Coronary artery (tissue), 2 donors: ENCODE data around the gene VAPA.

Experiments used
- DNase-seq: peaks from one replicate; pipeline ENCODE4 v3.0.0-alpha.2; 2017; ENCODE audit warnings: low spot score
- H3K27ac ChIP-seq, 2 donors: fragments of 200-600 bp; sonication (generic); one replicate each; pipeline ENCODE4 v1.5.1; 2016 to 2019
- H3K4me3 ChIP-seq: fragments of 200-600 bp; sonication (generic); 2 replicates; pipeline ENCODE4 v1.5.1; 2016; ENCODE audit warnings: mild to moderate bottlenecking, moderate library complexity
- CTCF ChIP-seq: fragments of 200-600 bp; sonication (generic); IDR thresholded peaks from one replicate; pipeline ENCODE4 v1.5.1; 2019; ENCODE audit warnings: antibody characterized with exemption

Gene VAPA

DNA sequence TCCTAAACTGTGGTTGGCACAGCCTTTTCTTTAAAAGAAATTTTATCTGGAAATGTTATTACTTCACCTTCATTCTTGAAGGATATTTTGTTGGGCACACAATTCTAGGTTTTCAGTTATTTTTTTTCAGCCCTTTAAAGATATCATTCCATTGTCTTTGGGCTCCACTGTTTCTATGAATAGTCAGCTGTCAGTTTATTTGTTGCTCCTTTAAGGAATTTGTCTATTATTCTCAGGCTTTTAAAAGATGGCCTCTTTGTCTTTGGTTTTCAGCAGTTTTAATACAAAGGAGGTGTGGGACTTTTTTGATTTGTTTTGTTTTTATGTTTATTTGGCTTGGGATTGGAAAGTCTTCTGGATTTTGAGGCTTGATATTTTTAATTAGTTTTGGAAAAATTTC is 61.8 kb downstream of the VAPA start:
- TF ChIP-seq CTCF: no peak
- H3K27ac ChIP-seq: no peak overlapping the region

DNA sequence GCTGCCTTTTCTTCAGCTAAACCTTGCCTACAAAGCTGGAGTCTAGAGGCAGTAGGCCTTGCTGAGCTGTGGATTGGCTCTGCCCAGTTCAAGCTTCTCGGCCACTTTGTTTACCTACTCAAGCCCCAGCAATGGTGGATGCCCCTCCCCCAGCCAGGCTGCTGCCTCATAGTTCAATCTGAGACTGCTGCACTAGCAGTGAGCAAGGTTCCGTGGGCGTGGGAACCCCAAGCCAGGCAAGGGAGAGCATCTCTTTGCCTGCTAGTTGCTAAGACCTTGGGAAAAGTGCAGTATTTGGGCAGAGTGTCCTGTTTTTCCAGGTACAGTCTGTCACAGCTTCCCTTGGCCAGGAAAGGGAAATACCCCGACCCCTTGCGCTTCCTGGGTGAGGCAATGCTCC is 68.9 kb downstream of the VAPA start:
- no peak for DNase-seq
- TF ChIP-seq CTCF: no peak
- Histone ChIP-seq H3K27ac (no peak overlapping the region), H3K4me3 (no peak overlapping the region)

More for the DNA sequence above, 61.8 kb downstream of the VAPA start:
- no peak for DNase-seq
- no peak overlapping the region for H3K4me3 ChIP-seq

DNA sequence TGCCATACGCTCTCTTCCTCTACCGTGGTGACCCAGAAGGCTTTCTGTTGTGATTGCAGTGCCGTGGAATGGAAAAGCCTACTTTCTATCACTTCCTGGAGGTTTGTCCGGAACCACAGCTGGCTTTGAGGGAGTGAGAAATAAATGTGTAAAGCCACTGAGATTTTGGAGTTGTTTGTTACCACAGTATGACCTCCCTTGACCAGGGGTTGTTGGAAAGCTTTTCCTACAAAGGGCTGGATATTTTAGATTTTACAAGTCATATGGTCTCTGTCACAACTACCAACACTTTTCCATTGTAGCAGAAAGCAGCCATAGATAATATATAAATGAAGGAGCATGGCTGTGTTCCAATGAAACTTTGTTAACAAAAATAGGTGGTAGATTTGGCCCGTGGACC is 70.3 kb downstream of the VAPA start:
- Histone ChIP-seq H3K27ac (no peak overlapping the region), H3K4me3 (no peak overlapping the region)
- TF ChIP-seq CTCF: no peak
- DNase-seq: no peak

- Histone ChIP-seq H3K4me3 (no peak overlapping the region), H3K27ac (no peak overlapping the region)
- no peak for DNase-seq
- TF ChIP-seq CTCF: no peak
These were observed 71.8 kb downstream of the VAPA start for GRCh38 chr18:9985641-9986040.

- TF ChIP-seq CTCF: no peak
- no peak overlapping the region for H3K4me3 ChIP-seq
- DNase-seq: no peak
- H3K27ac ChIP-seq: no peak overlapping the region
These were observed 72.5 kb downstream of the VAPA start for GRCh38 chr18:9986156-9986930.

DNA sequence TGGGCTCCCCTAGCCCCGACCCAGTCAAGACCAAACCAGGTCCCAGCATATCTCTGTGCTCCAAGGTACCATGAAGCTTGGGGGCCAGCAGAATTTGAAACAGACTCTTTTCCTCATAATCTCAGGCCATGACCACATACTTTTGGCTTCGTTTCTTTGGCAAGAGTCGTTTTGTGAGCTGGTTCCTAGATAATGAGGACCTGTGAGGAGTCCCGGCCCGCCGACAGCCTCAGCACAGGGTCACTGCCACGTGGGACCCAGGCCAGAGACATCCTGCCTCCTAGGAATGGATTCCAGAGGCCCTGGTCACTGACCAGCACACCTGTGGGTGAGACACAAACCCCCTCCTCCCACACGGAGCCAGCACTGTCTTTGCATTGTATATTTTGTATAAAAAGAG is 73.5 kb downstream of the VAPA start:
- Histone ChIP-seq H3K27ac (no peak overlapping the region), H3K4me3 (no peak overlapping the region)
- no peak for DNase-seq
- TF ChIP-seq CTCF: no peak

DNA sequence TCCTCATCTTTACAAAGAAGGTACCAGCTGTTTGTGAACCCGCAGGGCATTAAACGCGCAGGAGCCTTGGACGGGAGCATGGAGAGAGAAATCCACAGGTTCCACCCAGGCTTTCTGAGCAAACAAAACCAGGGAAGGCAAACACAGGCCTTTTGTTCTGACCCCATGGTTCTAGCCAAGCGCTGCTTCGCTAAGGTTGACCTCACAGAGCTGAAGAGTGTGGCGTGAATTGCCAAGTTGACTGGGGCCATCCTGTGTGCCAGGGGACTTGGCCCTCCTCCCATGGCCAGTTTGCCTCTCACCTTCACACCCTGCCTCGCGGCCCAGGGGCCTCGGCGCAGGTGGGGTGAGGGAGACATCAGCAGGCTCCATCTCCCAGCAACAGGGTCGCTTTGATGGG is 74.1 kb downstream of the VAPA start:
- no peak overlapping the region for H3K4me3 ChIP-seq
- no peak for DNase-seq
- H3K27ac ChIP-seq: no peak overlapping the region
- TF ChIP-seq CTCF: no peak
